Upper lobe of left lung (tissue), 6 donors: Measurements from ENCODE around the gene MAVS. TPM values are rescaled to one million over a fixed set of nuclear protein-coding genes. Genes with fewer than 3 reads are reported as not detected.

Source experiments
- ATAC-seq, 2 donors: fragments of 200-7000 bp; cut with Tn5 transposase; one replicate each; pipeline ENCODE4 v1.9.1; 2022; ENCODE audit warnings: mild to moderate bottlenecking in 2 of 2, moderate library complexity in 2 of 2; ENCODE audit not compliant: low FRiP score in 2 of 2
- DNase-seq, 2 donors: peaks; one replicate each; pipeline ENCODE4 v3.0.0-alpha.2; 2019 to 2020
- H3K27ac ChIP-seq, 4 donors: fragments of 200-600 bp; sonication (generic); one replicate each; pipeline ENCODE4 v1.5.1; 2016 to 2019
- H3K27me3 ChIP-seq, 4 donors: fragments of 200-600 bp; sonication (generic); one replicate each; pipeline ENCODE4 v1.5.1; 2017 to 2019
- H3K36me3 ChIP-seq, 4 donors: fragments of 200-600 bp; sonication (generic); one replicate each; pipeline ENCODE4 v1.5.1; 2016 to 2019
- H3K4me1 ChIP-seq, 4 donors: fragments of 200-600 bp; sonication (generic); one replicate each; pipeline ENCODE4 v1.5.1; 2018 to 2019
- H3K4me3 ChIP-seq, 4 donors: fragments of 200-600 bp; sonication (generic); one replicate each; pipeline ENCODE4 v1.5.1; 2017 to 2019; ENCODE audit warnings: mild to moderate bottlenecking in 2 of 4, moderate library complexity in 1 of 4
- H3K9me3 ChIP-seq, 4 donors: fragments of 200-600 bp; sonication (generic); one replicate each; pipeline ENCODE4 v1.5.1; 2018 to 2019
- EP300 ChIP-seq, 4 donors: sonication (generic); formaldehyde crosslinking; IDR thresholded peaks; one replicate each; pipeline ENCODE4 v1.5.1; 2017; ENCODE audit warnings: antibody characterized with exemption in 4 of 4, control low read depth in 2 of 4
- POLR2A ChIP-seq, 4 donors: fragments of 450-650 bp; IDR thresholded peaks; one replicate each; pipeline ENCODE4 v1.5.1; 2016 to 2017; ENCODE audit warnings: antibody characterized with exemption in 4 of 4, mild to moderate bottlenecking in 2 of 4
- POLR2AphosphoS5 ChIP-seq, 2 donors: sonication (generic); formaldehyde crosslinking; IDR thresholded peaks; one replicate each; pipeline ENCODE4 v1.5.1; 2017; ENCODE audit warnings: antibody characterized with exemption in 2 of 2
- WGBS, 2 donors: methylation state at CpG; one replicate each; pipeline ENCODE4 v1.1.5; 2017 to 2018; 5-methylcytosine and 5-hydroxymethylcytosine counted together
- total RNA-seq, 6 donors: library from RNA; depleted of rRNA in 4 of 6; stranded (reverse); fragments of >200 nt in 4 of 6; gene quantifications; one replicate each; pipeline versions ENCODE4 v1.1.0 to v1.2.1, GENCODE V29; 2016 to 2021
- TF ChIP-seq, protein P1 (sequence below), 6 experiments: fragments of 450-650 bp in 4 of 6; fragments of 200-600 bp in 2 of 6; sonication (generic) in 2 of 6; IDR thresholded peaks; one replicate each; pipeline ENCODE4 v1.5.1; 2016 to 2019; ENCODE audit warnings: antibody characterized with exemption in 6 of 6
- donor health status: DM: no; HTN: no; CAD: no; lungs with moderate emphysema.
- donor health status: DM: no; HTN: yes; CAD: no; lungs with severe emphysema.

MAVS gene
- total RNA-seq, 6 donors from 2014 or later: 31.0 to 54.5 (median 39.9) TPM

DNA sequence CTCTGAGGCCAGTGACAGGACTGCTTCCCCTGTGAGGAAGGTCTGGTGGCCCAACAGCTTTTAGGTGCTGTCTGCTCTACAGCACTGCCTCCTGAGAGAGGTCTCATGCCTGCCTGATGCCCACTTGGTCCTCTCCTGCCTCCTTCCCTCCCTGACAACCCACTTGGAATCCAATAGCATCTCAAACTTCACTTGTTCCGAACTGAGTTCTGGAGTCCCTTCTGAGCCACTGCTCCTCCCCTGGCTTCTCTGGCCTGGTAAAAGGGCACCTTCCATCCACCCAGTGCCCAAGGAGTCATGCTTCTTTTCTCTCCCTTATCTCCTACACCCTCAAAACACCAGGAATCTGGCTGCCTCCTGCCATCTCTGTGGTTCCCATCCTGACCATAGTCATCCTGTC, 1.9 kb downstream of the MAVS start:
- H3K4me3 ChIP-seq: no peak overlapping the region
- 58 to 83% methylated on average over 1 of the region's 1 CpG for WGBS, 2 donors
- H3K9me3 ChIP-seq: no peaks in the 10 kb centered on the region
- H3K27ac ChIP-seq: peak overlapping the region in 2 of 4 donors; percentile 6 to 30
- peaks cover 16 to 30% (median 21%) of the 10 kb centered on the region in 4 donors for H3K4me1 ChIP-seq
- no peaks in the 10 kb centered on the region for H3K36me3 ChIP-seq
- ATAC-seq (no peak), DNase-seq (no peak)
- H3K27me3 ChIP-seq: no peaks in the 10 kb centered on the region
- TF ChIP-seq, protein P1, sequence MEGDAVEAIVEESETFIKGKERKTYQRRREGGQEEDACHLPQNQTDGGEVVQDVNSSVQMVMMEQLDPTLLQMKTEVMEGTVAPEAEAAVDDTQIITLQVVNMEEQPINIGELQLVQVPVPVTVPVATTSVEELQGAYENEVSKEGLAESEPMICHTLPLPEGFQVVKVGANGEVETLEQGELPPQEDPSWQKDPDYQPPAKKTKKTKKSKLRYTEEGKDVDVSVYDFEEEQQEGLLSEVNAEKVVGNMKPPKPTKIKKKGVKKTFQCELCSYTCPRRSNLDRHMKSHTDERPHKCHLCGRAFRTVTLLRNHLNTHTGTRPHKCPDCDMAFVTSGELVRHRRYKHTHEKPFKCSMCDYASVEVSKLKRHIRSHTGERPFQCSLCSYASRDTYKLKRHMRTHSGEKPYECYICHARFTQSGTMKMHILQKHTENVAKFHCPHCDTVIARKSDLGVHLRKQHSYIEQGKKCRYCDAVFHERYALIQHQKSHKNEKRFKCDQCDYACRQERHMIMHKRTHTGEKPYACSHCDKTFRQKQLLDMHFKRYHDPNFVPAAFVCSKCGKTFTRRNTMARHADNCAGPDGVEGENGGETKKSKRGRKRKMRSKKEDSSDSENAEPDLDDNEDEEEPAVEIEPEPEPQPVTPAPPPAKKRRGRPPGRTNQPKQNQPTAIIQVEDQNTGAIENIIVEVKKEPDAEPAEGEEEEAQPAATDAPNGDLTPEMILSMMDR (IDR thresholded peaks at IDR 0.05): no peak
- no peak for TF ChIP-seq POLR2A (IDR thresholded peaks at IDR 0.05)

DNA sequence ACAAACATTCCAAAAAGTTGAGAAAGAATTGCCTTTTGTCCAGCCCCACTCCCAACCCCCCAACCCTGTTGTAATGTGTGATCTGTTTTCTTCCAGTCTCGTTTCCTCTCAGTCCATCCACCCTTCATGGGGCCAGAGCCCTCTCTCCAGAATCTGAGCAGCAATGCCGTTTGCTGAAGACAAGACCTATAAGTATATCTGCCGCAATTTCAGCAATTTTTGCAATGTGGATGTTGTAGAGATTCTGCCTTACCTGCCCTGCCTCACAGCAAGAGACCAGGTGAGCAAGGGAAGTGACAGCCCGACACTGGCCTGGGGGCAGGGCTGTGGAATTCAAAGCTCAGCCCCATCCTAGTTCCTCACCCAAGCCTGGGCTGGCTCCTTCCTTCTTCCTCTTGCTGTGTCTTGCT, 7.8 kb downstream of the MAVS start:
- peaks cover 0 to 9% (median 5%) of the 10 kb centered on the region in 4 donors for H3K4me1 ChIP-seq
- H3K27me3 ChIP-seq: no peaks in the 10 kb centered on the region
- H3K27ac ChIP-seq: no peak overlapping the region
- no peaks in the 10 kb centered on the region for H3K9me3 ChIP-seq
- no peak for TF ChIP-seq POLR2AphosphoS5 (IDR thresholded peaks at IDR 0.05)
- TF ChIP-seq, protein P1 (IDR thresholded peaks at IDR 0.05): no peak
- TF ChIP-seq EP300 (IDR thresholded peaks at IDR 0.05): no peak
- TF ChIP-seq POLR2A (IDR thresholded peaks at IDR 0.05): no peak
- H3K4me3 ChIP-seq: no peak overlapping the region
- ATAC-seq (no peak), DNase-seq (no peak)
- WGBS, 2 donors: 68 to 85% methylated on average over 4 of the region's 4 CpGs
- peaks cover 10 to 49% (median 38%) of the 10 kb centered on the region in 4 donors for H3K36me3 ChIP-seq

DNA sequence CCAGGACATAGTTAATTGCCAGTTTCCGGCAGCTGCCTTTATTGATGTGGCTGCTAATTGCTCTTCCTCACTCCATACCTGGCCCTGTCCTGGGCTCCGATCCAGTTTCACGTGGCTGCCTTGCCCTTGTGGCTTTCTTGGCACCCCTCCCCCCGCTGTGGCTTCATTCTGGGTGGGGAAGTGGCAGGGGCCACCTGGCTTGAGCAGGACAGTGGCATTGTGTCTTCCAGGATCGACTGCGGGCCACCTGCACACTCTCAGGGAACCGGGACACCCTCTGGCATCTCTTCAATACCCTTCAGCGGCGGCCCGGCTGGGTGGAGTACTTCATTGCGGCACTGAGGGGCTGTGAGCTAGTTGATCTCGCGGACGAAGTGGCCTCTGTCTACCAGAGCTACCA, 10.8 kb downstream of the MAVS start:
- 83 to 91% methylated on average over 10 to 14 of the region's 14 CpGs for WGBS, 2 donors

DNA sequence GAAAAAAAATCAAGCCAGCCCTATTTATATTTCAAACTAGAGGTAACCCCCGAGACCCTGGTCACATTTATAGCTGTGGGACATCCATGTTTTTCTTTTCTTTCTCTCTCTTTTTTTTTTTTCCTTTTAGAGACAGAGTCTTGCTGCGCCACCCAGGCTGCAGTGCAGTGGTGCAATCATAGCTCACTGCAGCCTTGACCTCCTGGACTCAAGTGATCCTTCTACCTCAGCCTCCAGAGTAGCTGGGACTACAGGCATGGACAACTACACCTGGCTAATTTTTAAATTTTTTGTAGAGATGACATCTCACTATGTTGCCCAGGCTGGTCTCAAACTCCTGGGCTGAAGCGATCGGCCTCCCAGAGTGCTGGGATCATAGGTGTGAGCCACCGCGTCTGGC, 12.1 kb downstream of the MAVS start:
- peaks cover 36 to 91% (median 76%) of the 10 kb centered on the region in 4 donors for H3K36me3 ChIP-seq

More for the DNA sequence above, 10.8 kb downstream of the MAVS start:
- Histone ChIP-seq H3K9me3 (no peaks in the 10 kb centered on the region), H3K36me3 (peaks cover 23 to 78% (median 64%) of the 10 kb centered on the region in 4 donors), H3K27me3 (no peaks in the 10 kb centered on the region), H3K27ac (no peak overlapping the region), H3K4me3 (no peak overlapping the region), H3K4me1 (peaks cover 0 to 9% (median 5%) of the 10 kb centered on the region in 4 donors)
- DNase-seq (peak in 1 of 2 donors; percentile 52), ATAC-seq (no peak)
- TF ChIP-seq EP300 (IDR thresholded peaks at IDR 0.05): no peak
- no peak for TF ChIP-seq POLR2A (IDR thresholded peaks at IDR 0.05)

DNA sequence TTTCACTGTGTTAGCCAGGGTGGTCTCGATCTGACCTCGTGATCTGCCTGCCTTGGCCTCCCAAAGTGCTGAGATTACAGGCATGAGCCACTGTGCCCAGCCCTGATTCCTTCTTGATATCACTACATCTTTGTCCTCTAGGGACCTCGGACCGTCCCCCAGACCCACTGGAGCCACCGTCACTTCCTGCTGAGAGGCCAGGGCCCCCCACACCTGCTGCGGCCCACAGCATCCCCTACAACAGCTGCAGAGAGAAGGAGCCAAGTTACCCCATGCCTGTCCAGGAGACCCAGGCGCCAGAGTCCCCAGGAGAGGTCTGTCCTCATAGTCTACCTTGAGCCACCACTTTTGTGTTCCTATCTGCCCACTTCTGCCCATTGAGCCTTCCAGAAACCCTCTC, 14.6 kb downstream of the MAVS start:
- WGBS, 2 donors: 96 to 97% methylated on average over 7 of the region's 7 CpGs
- DNase-seq (no peak), ATAC-seq (no peak)
- Histone ChIP-seq H3K9me3 (no peaks in the 10 kb centered on the region), H3K4me3 (no peak overlapping the region), H3K36me3 (peaks cover 61 to 100% (median 95%) of the 10 kb centered on the region in 4 donors), H3K4me1 (peaks cover 0 to 7% (median 0%) of the 10 kb centered on the region in 4 donors), H3K27ac (no peak overlapping the region), H3K27me3 (no peaks in the 10 kb centered on the region)
- no peak for TF ChIP-seq POLR2A (IDR thresholded peaks at IDR 0.05)
- TF ChIP-seq EP300 (IDR thresholded peaks at IDR 0.05): no peak
- TF ChIP-seq POLR2AphosphoS5 (IDR thresholded peaks at IDR 0.05): no peak
- TF ChIP-seq, protein P1 (IDR thresholded peaks at IDR 0.05): no peak

More for the DNA sequence above, 12.1 kb downstream of the MAVS start:
- no peak for TF ChIP-seq POLR2AphosphoS5 (IDR thresholded peaks at IDR 0.05)
- no peak for TF ChIP-seq EP300 (IDR thresholded peaks at IDR 0.05)
- TF ChIP-seq, protein P1 (IDR thresholded peaks at IDR 0.05): no peak
- no peak for TF ChIP-seq POLR2A (IDR thresholded peaks at IDR 0.05)
- 92 to 97% methylated on average over 6 of the region's 6 CpGs for WGBS, 2 donors
- H3K4me3 ChIP-seq: no peak overlapping the region
- H3K27ac ChIP-seq: no peak overlapping the region
- ATAC-seq: no peak
- no peaks in the 10 kb centered on the region for H3K27me3 ChIP-seq
- DNase-seq: no peak
- H3K4me1 ChIP-seq: peaks cover 0 to 9% (median 5%) of the 10 kb centered on the region in 4 donors
- no peaks in the 10 kb centered on the region for H3K9me3 ChIP-seq
